ENCODE results near the gene CTSA. TPM values are rescaled to one million over a fixed set of nuclear protein-coding genes. Genes with fewer than 3 reads are reported as not detected.

The CTSA gene
- total and polyA plus RNA-seq, 12 donors: 306 to 854 (median 549) TPM

GRCh38 chr20:45886590-45887345 lies 4.4 kb upstream of the CTSA start:
- Histone ChIP-seq H3K4me3 (no peak overlapping the region), H3K9me3 (replicated peaks in 1 of 3) (no peaks in the 10 kb centered on the region), H3K27me3 (no peaks in the 10 kb centered on the region), H3K27ac (no peak overlapping the region), H3K36me3 (replicated peaks in 1 of 2) (peaks cover 0 to 30% of the 10 kb centered on the region in 2 donors), H3K4me1 (replicated peaks in 1 of 2) (peaks cover 26 to 52% of the 10 kb centered on the region in 2 donors)
- TF ChIP-seq POLR2A (IDR thresholded peaks at IDR 0.05): no peak
- intact Hi-C loops (cut with DNase I): no loop called here
- 91 to 95% (median 93%) methylated on average over 14 to 19 of the region's 19 CpGs for WGBS, 4 donors
- DNase-seq: peak in 1 of 7 donors; percentile 28

DNA sequence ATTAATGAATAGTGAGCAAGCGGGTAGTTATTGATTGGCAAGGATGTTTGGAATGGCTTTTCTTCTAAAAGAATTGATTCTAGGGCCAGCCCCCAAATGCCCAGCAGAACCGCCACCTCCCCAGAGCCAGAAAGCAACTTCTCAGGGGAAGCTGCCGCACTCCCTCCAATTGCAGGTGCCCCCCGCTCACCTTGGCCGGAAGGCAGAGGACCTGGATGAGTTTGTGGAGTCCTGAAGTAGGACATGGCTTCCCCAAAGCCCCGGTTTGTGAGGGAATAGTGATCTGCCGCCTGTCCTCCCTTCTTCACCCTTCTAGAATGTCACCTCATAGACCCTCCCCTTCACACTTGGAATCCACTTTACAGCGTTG lies 3.8 kb upstream of the CTSA start, which contains the start of gene SPATA25:
Gene SPATA25, minus strand, starts transcription at position 277 of the 370 bp plus-strand sequence. Its CDS starts 32 bp downstream, at position 245.
- TF ChIP-seq POLR2A (IDR thresholded peaks at IDR 0.05) (no peak), CTCF (IDR thresholded peaks at IDR 0.05) (no peak)
- Histone ChIP-seq H3K27ac (peak within 1 kb of the TSS in 1 of 5 donors; percentile 26), H3K4me1 (replicated peaks in 1 of 2) (peaks cover 27 to 52% of the 10 kb centered on the region in 2 donors), H3K9me3 (replicated peaks in 1 of 3) (no peaks in the 10 kb centered on the region), H3K36me3 (replicated peaks in 1 of 2) (peaks cover 0 to 30% of the 10 kb centered on the region in 2 donors), H3K4me3 (no peak within 1 kb of the TSS), H3K27me3 (no peaks in the 10 kb centered on the region)
- no peak for DNase-seq
- intact Hi-C loops (cut with DNase I): no loop called here
- WGBS, 4 donors: 96 to 98% (median 96%) methylated on average over 7 to 8 of the region's 8 CpGs

DNA sequence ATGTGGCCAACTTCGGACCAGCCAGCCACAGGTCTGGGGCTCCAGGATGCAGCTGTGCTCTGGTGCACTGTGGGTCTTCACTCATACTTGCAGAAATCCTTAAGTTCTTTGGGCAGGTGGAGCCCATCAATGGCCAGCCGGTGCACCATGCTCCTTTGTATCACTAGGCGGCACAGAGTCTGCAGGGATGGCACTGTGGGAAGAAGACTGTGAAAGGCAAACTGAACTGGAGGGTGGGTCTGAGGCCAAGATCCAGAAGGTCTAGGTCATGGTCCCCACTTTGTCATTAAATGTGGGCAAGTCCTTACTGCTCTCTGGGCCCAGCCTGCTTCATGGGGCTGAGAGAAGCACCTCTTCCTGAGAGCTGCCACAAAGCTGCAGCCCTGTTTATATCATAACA lies 2.5 kb upstream of the CTSA start:
- Histone ChIP-seq H3K9me3 (replicated peaks in 1 of 3) (no peaks in the 10 kb centered on the region), H3K27me3 (no peaks in the 10 kb centered on the region), H3K27ac (peak overlapping the region in 1 of 5 donors; percentile 11), H3K36me3 (replicated peaks in 1 of 2) (peaks cover 0 to 29% of the 10 kb centered on the region in 2 donors), H3K4me1 (replicated peaks in 1 of 2) (peaks cover 36 to 55% of the 10 kb centered on the region in 2 donors), H3K4me3 (no peak overlapping the region)
- no peak for DNase-seq
- intact Hi-C loops (cut with DNase I): no loop called here
- 92 to 100% (median 95%) methylated on average over 2 to 3 of the region's 3 CpGs for WGBS, 4 donors
- TF ChIP-seq POLR2A (IDR thresholded peaks at IDR 0.05) (no peak), CTCF (IDR thresholded peaks at IDR 0.05) (no peak)

GRCh38 chr20:45890077-45890984 lies 804 bp upstream of the CTSA start:
- Histone ChIP-seq H3K27me3 (no peaks in the 10 kb centered on the region), H3K27ac (peak overlapping the region; percentile 67 to 96 (median 91)), H3K36me3 (replicated peaks in 1 of 2) (peaks cover 0 to 44% of the 10 kb centered on the region in 2 donors), H3K4me3 (peak overlapping the region in 3 of 4 donors; percentile 4 to 71 (median 64)), H3K9me3 (replicated peaks in 1 of 3) (no peaks in the 10 kb centered on the region), H3K4me1 (replicated peaks in 1 of 2) (peaks cover 28 to 51% of the 10 kb centered on the region in 2 donors)
- WGBS, 4 donors: 9 to 45% (median 12%) methylated on average over 7 to 79 of the region's 79 CpGs
- DNase-seq: peak; percentile 68 to 90 (median 73)
- TF ChIP-seq CTCF (IDR thresholded peaks at IDR 0.05) (peak; percentile 25 to 56 (median 44)), POLR2A (IDR thresholded peaks at IDR 0.05) (no peak)
- intact Hi-C loops (cut with DNase I): no loop called here
